ENCODE measurements around the gene IFFO2. TPM values are rescaled to one million over a fixed set of nuclear protein-coding genes. Genes with fewer than 3 reads are reported as not detected.

The IFFO2 gene
- total RNA-seq, 3 donors from 2014 or later: 36.0 to 47.6 (median 36.1) TPM

- Mint-ChIP-seq H3K36me3 (ENCODE audit: insufficient read depth) (no peaks in the 10 kb centered on the region), H3K27me3 (ENCODE audit: low read depth) (no peaks in the 10 kb centered on the region), H3K4me3 (peak overlapping the region; percentile 79), H3K9me3 (no peaks in the 10 kb centered on the region), H3K4me1 (ENCODE audit: low read depth) (peaks cover 91% of the 10 kb centered on the region)
- ATAC-seq: no peak
- no peak for DNase-seq
Measured at GRCh38 chr1:18928406-18928805, 28.1 kb downstream of the IFFO2 start.

- no peak for DNase-seq
- peak; percentile 56 to 65 for ATAC-seq
- Mint-ChIP-seq H3K4me1 (ENCODE audit: low read depth) (peaks cover 91% of the 10 kb centered on the region), H3K4me3 (peak overlapping the region; percentile 79), H3K36me3 (ENCODE audit: insufficient read depth) (no peaks in the 10 kb centered on the region), H3K27me3 (ENCODE audit: low read depth) (no peaks in the 10 kb centered on the region), H3K9me3 (no peaks in the 10 kb centered on the region)
Measured at GRCh38 chr1:18927654-18928272, 28.7 kb downstream of the IFFO2 start.

DNA sequence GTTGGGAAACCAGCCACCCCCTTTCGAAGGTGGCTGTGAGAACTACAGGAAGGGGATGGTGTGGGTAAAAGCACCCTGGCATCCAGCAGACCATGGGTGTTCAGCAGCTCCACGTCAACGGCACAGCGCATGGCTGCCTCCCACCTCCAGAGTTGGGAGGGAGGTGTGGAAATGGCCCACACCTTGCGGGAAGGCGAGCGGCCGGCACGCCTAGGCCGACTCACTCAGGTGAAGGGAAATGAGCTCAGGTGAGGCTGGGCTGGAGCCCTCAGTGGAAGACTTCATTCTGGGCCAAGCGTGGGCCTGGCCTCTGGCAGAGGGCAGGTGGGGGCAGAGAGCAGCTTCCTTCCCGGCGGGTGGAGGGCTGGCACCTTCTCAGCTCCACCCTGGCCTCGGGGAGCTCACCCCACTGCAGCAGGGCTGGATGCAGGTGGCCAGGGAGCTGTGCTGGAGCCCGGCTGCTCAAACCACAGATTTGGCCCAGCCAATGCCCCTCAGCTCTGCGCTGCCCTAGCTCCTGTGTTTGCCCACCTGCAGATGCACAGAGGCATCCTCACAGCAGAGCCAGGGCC, 29.3 kb downstream of the IFFO2 start:
- ATAC-seq: peak; percentile 44 to 47
- H3K9me3 Mint-ChIP-seq: no peaks in the 10 kb centered on the region
- peak; percentile 18 for DNase-seq

GRCh38 chr1:18926315-18927081, 30.0 kb downstream of the IFFO2 start:
- peaks cover 90% of the 10 kb centered on the region for H3K4me1 Mint-ChIP-seq (ENCODE audit: low read depth)
- no peaks in the 10 kb centered on the region for H3K36me3 Mint-ChIP-seq (ENCODE audit: insufficient read depth)
- DNase-seq (peak; percentile 80), ATAC-seq (peak; percentile 89)
- H3K4me3 Mint-ChIP-seq: peak overlapping the region; percentile 79
- H3K9me3 Mint-ChIP-seq: no peaks in the 10 kb centered on the region
- no peaks in the 10 kb centered on the region for H3K27me3 Mint-ChIP-seq (ENCODE audit: low read depth)

More for the DNA sequence above, 29.3 kb downstream of the IFFO2 start:
- Mint-ChIP-seq H3K4me3 (peak overlapping the region; percentile 79), H3K36me3 (ENCODE audit: insufficient read depth) (no peaks in the 10 kb centered on the region), H3K4me1 (ENCODE audit: low read depth) (peaks cover 91% of the 10 kb centered on the region), H3K27me3 (ENCODE audit: low read depth) (no peaks in the 10 kb centered on the region)

DNA sequence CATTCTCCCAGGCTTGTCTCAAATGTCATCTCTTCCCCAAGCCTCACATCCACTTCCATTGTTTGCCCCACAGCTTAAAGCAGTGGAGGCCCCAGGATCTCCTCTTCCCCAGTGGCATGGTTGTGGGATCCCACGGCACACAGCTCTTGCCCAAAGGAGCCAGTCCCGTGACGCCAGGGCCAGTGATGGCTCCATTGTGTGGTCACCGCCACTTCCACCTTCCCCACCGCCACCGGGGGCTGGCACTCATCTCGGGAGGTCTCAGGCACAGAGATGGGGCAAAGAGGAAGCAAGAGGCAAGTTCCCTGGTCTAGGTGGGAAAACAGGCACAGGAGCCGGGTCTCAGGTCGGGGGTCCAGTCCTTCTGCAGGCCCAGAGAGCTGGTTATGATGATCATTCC, 31.2 kb downstream of the IFFO2 start:
- peaks cover 80% of the 10 kb centered on the region for H3K4me1 Mint-ChIP-seq (ENCODE audit: low read depth)
- ATAC-seq (no peak), DNase-seq (no peak)
- no peaks in the 10 kb centered on the region for H3K36me3 Mint-ChIP-seq (ENCODE audit: insufficient read depth)
- peak overlapping the region; percentile 7 for H3K4me3 Mint-ChIP-seq
- H3K9me3 Mint-ChIP-seq: no peaks in the 10 kb centered on the region
- no peaks in the 10 kb centered on the region for H3K27me3 Mint-ChIP-seq (ENCODE audit: low read depth)

DNA sequence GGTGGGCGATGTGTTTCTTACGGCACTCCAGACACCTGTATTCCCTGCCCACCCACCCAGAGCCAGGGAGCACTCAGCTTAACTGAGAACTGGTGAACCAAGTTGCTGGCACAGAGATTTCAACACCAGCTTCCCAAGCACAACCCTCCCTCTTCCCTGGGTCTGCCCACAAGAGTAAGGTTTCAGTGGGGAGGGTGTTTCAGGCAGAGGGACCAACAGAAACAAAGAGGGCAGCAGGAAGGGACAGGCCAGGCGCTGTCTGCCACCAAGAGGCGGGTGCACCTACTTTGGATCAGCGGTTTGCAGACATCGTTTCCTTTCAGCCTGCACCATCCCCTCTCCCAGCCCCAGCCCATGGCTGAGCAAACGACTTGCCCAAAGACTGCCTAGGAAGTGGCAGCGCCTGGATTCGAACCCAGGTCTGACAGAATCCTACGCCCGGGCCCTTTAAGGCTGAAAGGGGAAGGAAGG, 32.2 kb downstream of the IFFO2 start:
- Mint-ChIP-seq H3K4me3 (peak overlapping the region; percentile 19), H3K27me3 (ENCODE audit: low read depth) (no peaks in the 10 kb centered on the region), H3K9me3 (no peaks in the 10 kb centered on the region), H3K4me1 (ENCODE audit: low read depth) (peaks cover 71% of the 10 kb centered on the region), H3K36me3 (ENCODE audit: insufficient read depth) (peaks cover 4% of the 10 kb centered on the region)
- ATAC-seq: no peak
- DNase-seq: no peak

- no peak for ATAC-seq
- Mint-ChIP-seq H3K9me3 (no peaks in the 10 kb centered on the region), H3K4me1 (ENCODE audit: low read depth) (peaks cover 66% of the 10 kb centered on the region), H3K4me3 (peak overlapping the region; percentile 45), H3K27me3 (ENCODE audit: low read depth) (no peaks in the 10 kb centered on the region), H3K36me3 (ENCODE audit: insufficient read depth) (peaks cover 4% of the 10 kb centered on the region)
- no peak for DNase-seq
Measured at GRCh38 chr1:18923756-18924211, 32.7 kb downstream of the IFFO2 start.

GRCh38 chr1:18922848-18923755, 33.4 kb downstream of the IFFO2 start:
- DNase-seq (no peak), ATAC-seq (no peak)
- Mint-ChIP-seq H3K27me3 (ENCODE audit: low read depth) (no peaks in the 10 kb centered on the region), H3K4me3 (peak overlapping the region; percentile 45), H3K9me3 (no peaks in the 10 kb centered on the region), H3K4me1 (ENCODE audit: low read depth) (peaks cover 60% of the 10 kb centered on the region), H3K36me3 (ENCODE audit: insufficient read depth) (peaks cover 4% of the 10 kb centered on the region)

GRCh38 chr1:18922319-18922726, 34.2 kb downstream of the IFFO2 start:
- ATAC-seq (no peak), DNase-seq (no peak)
- Mint-ChIP-seq H3K36me3 (ENCODE audit: insufficient read depth) (peaks cover 4% of the 10 kb centered on the region), H3K4me1 (ENCODE audit: low read depth) (peaks cover 53% of the 10 kb centered on the region), H3K27me3 (ENCODE audit: low read depth) (no peaks in the 10 kb centered on the region), H3K4me3 (no peak overlapping the region), H3K9me3 (no peaks in the 10 kb centered on the region)

DNA sequence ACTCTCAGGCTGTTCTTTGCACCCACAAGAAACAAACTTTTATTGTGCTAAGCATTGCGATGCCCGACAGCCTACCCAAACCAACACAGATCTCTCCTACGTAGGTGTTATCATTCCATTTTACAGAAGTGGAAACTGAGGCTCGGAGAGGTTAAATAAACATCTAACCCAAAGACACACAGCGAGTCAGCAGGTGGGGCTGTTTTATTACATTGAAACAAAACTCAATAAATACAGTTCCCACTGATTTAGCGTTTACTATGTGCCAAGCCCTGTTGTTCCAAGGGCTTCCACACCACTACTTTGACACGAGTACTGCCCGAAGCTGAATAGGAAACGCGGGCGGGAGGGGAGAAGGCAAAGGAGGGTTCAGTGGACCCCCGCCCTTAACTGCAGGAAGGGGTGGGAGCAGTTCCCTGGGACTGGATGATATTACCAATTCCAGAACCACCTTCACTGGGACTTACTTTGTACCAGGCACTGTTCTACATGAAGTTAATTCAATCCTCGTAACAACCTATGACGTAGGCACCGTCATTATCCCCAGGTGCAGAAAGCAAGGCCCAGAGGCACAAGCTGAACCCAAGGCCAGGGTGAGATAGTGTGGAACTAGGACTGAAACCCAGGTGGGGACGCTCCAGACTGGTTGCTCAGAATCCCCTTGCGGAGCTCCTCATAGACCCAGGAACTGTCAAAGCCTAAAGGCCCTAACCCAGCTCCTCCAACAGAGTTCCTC, 34.8 kb downstream of the IFFO2 start:
- H3K4me1 Mint-ChIP-seq (ENCODE audit: low read depth): peaks cover 47% of the 10 kb centered on the region
- no peaks in the 10 kb centered on the region for H3K27me3 Mint-ChIP-seq (ENCODE audit: low read depth)
- H3K4me3 Mint-ChIP-seq: no peak overlapping the region
- ATAC-seq: no peak
- H3K9me3 Mint-ChIP-seq: no peaks in the 10 kb centered on the region
- DNase-seq: no peak
- peaks cover 7% of the 10 kb centered on the region for H3K36me3 Mint-ChIP-seq (ENCODE audit: insufficient read depth)

DNA sequence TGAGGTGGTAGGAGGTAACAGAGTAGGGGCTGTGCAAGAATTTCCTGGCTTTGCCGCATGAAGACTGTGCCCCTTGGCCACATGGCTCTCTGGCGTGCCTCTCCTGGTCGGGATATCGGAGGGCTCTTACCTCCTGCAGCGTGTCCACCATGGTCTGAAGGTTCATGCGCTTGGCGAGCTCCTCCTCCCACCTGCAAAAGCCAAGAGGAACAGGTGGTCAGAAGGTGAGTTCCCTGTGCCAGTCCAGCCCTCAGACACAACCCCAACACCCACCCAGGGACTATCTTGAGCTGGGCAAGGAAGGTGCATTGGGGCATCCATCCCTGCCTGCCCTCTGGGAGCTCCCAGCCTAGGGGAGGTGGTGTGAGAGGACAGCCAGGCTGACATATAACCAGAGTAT, 35.5 kb downstream of the IFFO2 start:
- no peaks in the 10 kb centered on the region for H3K27me3 Mint-ChIP-seq (ENCODE audit: low read depth)
- H3K36me3 Mint-ChIP-seq (ENCODE audit: insufficient read depth): peaks cover 7% of the 10 kb centered on the region
- H3K4me1 Mint-ChIP-seq (ENCODE audit: low read depth): peaks cover 42% of the 10 kb centered on the region
- no peaks in the 10 kb centered on the region for H3K9me3 Mint-ChIP-seq
- H3K4me3 Mint-ChIP-seq: no peak overlapping the region
- ATAC-seq (no peak), DNase-seq (no peak)

GRCh38 chr1:18919956-18920355, 36.5 kb downstream of the IFFO2 start:
- Mint-ChIP-seq H3K27me3 (ENCODE audit: low read depth) (no peaks in the 10 kb centered on the region), H3K36me3 (ENCODE audit: insufficient read depth) (peaks cover 7% of the 10 kb centered on the region), H3K4me3 (no peak overlapping the region), H3K9me3 (no peaks in the 10 kb centered on the region), H3K4me1 (ENCODE audit: low read depth) (peaks cover 35% of the 10 kb centered on the region)
- no peak for ATAC-seq
- DNase-seq: no peak

DNA sequence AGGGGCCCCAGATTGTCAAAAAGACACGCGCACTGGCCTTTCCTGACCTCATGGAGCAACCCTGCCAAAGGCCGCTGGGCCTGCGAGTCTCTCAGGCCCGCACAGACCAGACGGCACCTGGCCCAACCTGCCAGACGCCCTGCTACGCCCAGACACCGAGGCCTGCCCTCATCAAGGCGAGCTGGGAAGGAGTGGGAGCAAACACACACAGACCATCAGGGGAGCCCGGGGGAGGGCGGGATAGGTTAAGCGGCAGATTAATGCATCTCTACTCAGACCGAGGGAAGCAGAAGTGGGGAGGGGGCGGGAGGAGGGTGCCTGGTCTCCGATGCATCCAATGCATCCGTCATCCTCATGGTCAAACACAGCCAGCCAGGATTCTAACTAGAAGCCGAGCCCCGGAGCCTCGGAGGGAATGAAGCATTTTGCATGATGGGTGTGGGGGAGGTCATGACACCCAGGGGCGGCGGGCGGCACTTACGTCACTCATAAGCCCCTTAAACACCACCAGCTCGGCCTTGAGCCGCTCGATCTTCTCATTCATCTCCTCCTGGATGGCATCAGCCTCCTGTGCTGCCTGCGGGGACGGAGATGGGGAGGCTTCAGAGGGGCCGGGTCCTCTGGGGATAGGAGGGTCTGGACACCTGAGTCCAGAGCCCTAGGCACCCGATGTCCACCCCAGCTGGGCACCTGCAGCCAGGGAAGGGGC, 37.1 kb downstream of the IFFO2 start:
- DNase-seq (no peak), ATAC-seq (no peak)
- Mint-ChIP-seq H3K36me3 (ENCODE audit: insufficient read depth) (peaks cover 9% of the 10 kb centered on the region), H3K4me1 (ENCODE audit: low read depth) (peaks cover 29% of the 10 kb centered on the region), H3K9me3 (no peaks in the 10 kb centered on the region), H3K4me3 (no peak overlapping the region), H3K27me3 (ENCODE audit: low read depth) (no peaks in the 10 kb centered on the region)
